ENCODE measurements around the gene ASMTL. TPM values are rescaled to one million over a fixed set of nuclear protein-coding genes. Genes with fewer than 3 reads are reported as not detected.

Gene ASMTL
- total RNA-seq, 2 donors from 2014 or later, result 46.7 to 80.9 TPM

- no peaks in the 10 kb centered on the region for H3K4me1 ChIP-seq (ENCODE audit: control insufficient read depth, insufficient read depth, low read length)
- Mint-ChIP-seq H3K9me3 (no peaks in the 10 kb centered on the region), H3K36me3 (ENCODE audit: low read depth) (peaks cover 42% of the 10 kb centered on the region), H3K27ac (no peak overlapping the region), H3K27me3 (ENCODE audit: insufficient read depth) (no peaks in the 10 kb centered on the region), H3K4me1 (peaks cover 7% of the 10 kb centered on the region), H3K4me3 (no peak overlapping the region)
- peaks cover 45% of the 10 kb centered on the region for H3K36me3 ChIP-seq (ENCODE audit: control insufficient read depth, insufficient read depth, low read length)
- no peak overlapping the region for H3K27ac ChIP-seq (ENCODE audit: low read depth, low read length)
- TF ChIP-seq, protein P1, sequence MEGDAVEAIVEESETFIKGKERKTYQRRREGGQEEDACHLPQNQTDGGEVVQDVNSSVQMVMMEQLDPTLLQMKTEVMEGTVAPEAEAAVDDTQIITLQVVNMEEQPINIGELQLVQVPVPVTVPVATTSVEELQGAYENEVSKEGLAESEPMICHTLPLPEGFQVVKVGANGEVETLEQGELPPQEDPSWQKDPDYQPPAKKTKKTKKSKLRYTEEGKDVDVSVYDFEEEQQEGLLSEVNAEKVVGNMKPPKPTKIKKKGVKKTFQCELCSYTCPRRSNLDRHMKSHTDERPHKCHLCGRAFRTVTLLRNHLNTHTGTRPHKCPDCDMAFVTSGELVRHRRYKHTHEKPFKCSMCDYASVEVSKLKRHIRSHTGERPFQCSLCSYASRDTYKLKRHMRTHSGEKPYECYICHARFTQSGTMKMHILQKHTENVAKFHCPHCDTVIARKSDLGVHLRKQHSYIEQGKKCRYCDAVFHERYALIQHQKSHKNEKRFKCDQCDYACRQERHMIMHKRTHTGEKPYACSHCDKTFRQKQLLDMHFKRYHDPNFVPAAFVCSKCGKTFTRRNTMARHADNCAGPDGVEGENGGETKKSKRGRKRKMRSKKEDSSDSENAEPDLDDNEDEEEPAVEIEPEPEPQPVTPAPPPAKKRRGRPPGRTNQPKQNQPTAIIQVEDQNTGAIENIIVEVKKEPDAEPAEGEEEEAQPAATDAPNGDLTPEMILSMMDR (conservative IDR thresholded peaks at IDR 0.05), result no peak
- DNase-seq, result no peak
- H3K27me3 ChIP-seq (ENCODE audit: control insufficient read depth, insufficient read depth, low read length, poor library complexity, severe bottlenecking), result no peaks in the 10 kb centered on the region
- no peak overlapping the region for H3K9ac ChIP-seq (ENCODE audit: extremely low read depth, low read length, poor library complexity, severe bottlenecking)
- 93 to 96% methylated on average over 5 to 29 of the region's 29 CpGs for WGBS, 2 experiments (ENCODE audit: insufficient coverage in 1 of 2, insufficient read length in 1 of 2)
- no peak overlapping the region for H3K4me3 ChIP-seq (ENCODE audit: low read length)
- no peaks in the 10 kb centered on the region for H3K9me3 ChIP-seq (ENCODE audit: control insufficient read depth, low read length)
These were observed 54.0 kb downstream of the ASMTL start for GRCh38 chrX:1398431-1399340.

DNA sequence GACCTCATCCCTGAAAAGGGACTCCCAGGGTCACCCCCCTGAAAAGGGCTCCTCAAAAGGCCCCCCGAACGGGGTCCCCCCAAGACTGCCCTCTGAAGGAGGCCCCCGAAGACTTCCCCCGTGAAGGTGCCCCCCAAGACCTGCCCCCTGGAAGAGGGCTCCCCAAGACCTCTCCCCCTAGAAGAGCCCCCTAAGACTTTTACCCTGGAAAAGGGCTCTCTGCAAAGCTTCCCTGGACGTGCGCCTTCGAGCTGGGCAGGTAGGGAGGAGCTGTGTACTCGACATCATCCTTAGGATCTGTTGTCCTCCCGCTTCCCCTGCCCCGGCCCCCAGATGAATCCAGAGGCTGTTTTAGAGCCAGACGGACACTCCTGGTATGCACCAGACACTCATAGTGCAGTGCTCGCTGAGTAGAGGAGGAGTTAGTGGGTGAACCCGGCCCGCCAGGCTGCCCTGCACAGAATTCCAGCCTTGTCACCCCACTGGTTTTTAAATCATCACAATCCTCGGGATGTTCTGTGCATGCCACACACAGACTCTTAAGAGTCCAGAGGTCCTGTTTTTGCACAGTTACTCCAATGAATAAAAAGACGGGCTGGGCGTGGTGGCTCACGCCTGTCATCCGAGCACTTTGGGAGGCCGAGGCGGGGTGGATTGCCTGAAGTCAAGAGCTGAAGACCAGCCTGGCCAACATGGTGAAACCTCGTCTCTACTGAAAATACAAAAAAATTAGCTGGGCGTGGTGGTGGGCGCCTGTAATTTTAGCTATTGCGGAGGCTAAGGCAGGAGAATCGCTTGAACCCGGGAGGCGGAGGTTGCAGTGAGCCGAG is 55.1 kb downstream of the ASMTL start:
- Mint-ChIP-seq H3K27ac (no peak overlapping the region), H3K36me3 (ENCODE audit: low read depth) (peaks cover 42% of the 10 kb centered on the region)

GRCh38 chrX:1397001-1397400 is 55.7 kb downstream of the ASMTL start:
- Mint-ChIP-seq H3K4me1 (peaks cover 7% of the 10 kb centered on the region), H3K36me3 (ENCODE audit: low read depth) (peaks cover 42% of the 10 kb centered on the region), H3K9me3 (no peaks in the 10 kb centered on the region), H3K4me3 (no peak overlapping the region), H3K27me3 (ENCODE audit: insufficient read depth) (no peaks in the 10 kb centered on the region), H3K27ac (no peak overlapping the region)
- no peak overlapping the region for H3K27ac ChIP-seq (ENCODE audit: low read depth, low read length)
- WGBS, 2 experiments (ENCODE audit: insufficient coverage in 1 of 2, insufficient read length in 1 of 2), result 92 to 97% methylated on average over 10 to 15 of the region's 15 CpGs
- H3K4me3 ChIP-seq (ENCODE audit: low read length), result no peak overlapping the region
- no peaks in the 10 kb centered on the region for H3K4me1 ChIP-seq (ENCODE audit: control insufficient read depth, insufficient read depth, low read length)
- DNase-seq, result no peak
- peaks cover 37% of the 10 kb centered on the region for H3K36me3 ChIP-seq (ENCODE audit: control insufficient read depth, insufficient read depth, low read length)
- H3K9me3 ChIP-seq (ENCODE audit: control insufficient read depth, low read length), result no peaks in the 10 kb centered on the region
- no peak overlapping the region for H3K9ac ChIP-seq (ENCODE audit: extremely low read depth, low read length, poor library complexity, severe bottlenecking)
- no peaks in the 10 kb centered on the region for H3K27me3 ChIP-seq (ENCODE audit: control insufficient read depth, insufficient read depth, low read length, poor library complexity, severe bottlenecking)
- TF ChIP-seq, protein P1 (conservative IDR thresholded peaks at IDR 0.05), result no peak

More for the DNA sequence above, 55.1 kb downstream of the ASMTL start:
- Mint-ChIP-seq H3K4me1 (peaks cover 7% of the 10 kb centered on the region), H3K4me3 (no peak overlapping the region), H3K27me3 (ENCODE audit: insufficient read depth) (no peaks in the 10 kb centered on the region), H3K9me3 (no peaks in the 10 kb centered on the region)
- Histone ChIP-seq H3K4me3 (ENCODE audit: low read length) (no peak overlapping the region), H3K27me3 (ENCODE audit: control insufficient read depth, insufficient read depth, low read length, poor library complexity, severe bottlenecking) (no peaks in the 10 kb centered on the region), H3K4me1 (ENCODE audit: control insufficient read depth, insufficient read depth, low read length) (no peaks in the 10 kb centered on the region), H3K9ac (ENCODE audit: extremely low read depth, low read length, poor library complexity, severe bottlenecking) (no peak overlapping the region), H3K9me3 (ENCODE audit: control insufficient read depth, low read length) (no peaks in the 10 kb centered on the region), H3K27ac (ENCODE audit: low read depth, low read length) (no peak overlapping the region), H3K36me3 (ENCODE audit: control insufficient read depth, insufficient read depth, low read length) (peaks cover 37% of the 10 kb centered on the region)
- 95 to 96% methylated on average over 16 to 29 of the region's 29 CpGs for WGBS, 2 experiments (ENCODE audit: insufficient coverage in 1 of 2, insufficient read length in 1 of 2)
- no peak for DNase-seq
- TF ChIP-seq, protein P1 (conservative IDR thresholded peaks at IDR 0.05), result no peak
